ENCODE results near the gene CHRNA5. TPM values are rescaled to one million over a fixed set of nuclear protein-coding genes. Genes with fewer than 3 reads are reported as not detected.

The CHRNA5 gene
- total and polyA plus RNA-seq, 2 experiments from 2014 or later: 0.24 to 1.3 TPM

- H3K9me2 ChIP-seq (ENCODE audit: insufficient read depth): no peaks in the 10 kb centered on the region
Measured at GRCh38 chr15:78597583-78597982, 32.3 kb downstream of the CHRNA5 start.

GRCh38 chr15:78598348-78598747, 33.0 kb downstream of the CHRNA5 start:
- Histone ChIP-seq H3K4me1 (ENCODE audit: insufficient read depth) (no peaks in the 10 kb centered on the region), H3F3A (ENCODE audit: insufficient read depth) (no peaks in the 10 kb centered on the region), H3K9me2 (ENCODE audit: insufficient read depth) (no peaks in the 10 kb centered on the region), H3K4me3 (no peak overlapping the region), H3K9ac (no peak overlapping the region), H3K27ac (no peak overlapping the region), H4K20me1 (ENCODE audit: insufficient read depth) (no peaks in the 10 kb centered on the region), H3K79me2 (ENCODE audit: insufficient read depth) (no peaks in the 10 kb centered on the region), H2AFZ (no peak overlapping the region), H3K36me3 (ENCODE audit: low read depth) (no peaks in the 10 kb centered on the region), H3K4me2 (ENCODE audit: unreplicated experiment) (no peak overlapping the region), H3K27me3 (replicated peaks; ENCODE audit: insufficient read depth) (0 out of 2 replicates have a peak, but pooled peaks cover 5% of the 10 kb centered on the region), H3K9me3 (ENCODE audit: low read depth) (no peaks in the 10 kb centered on the region)
- TF ChIP-seq EZH2 (IDR thresholded peaks at IDR 0.05; ENCODE audit: insufficient read depth, poor library complexity, severe bottlenecking): no peak
- no peak for TF ChIP-seq EZH2phosphoT487 (IDR thresholded peaks at IDR 0.05; ENCODE audit: insufficient read depth, low read depth)
- DNase-seq: no peak
- in situ Hi-C loops (cut with MboI): no loop called here
- 80 to 84% methylated on average over 3 of the region's 3 CpGs for WGBS, 2 experiments (ENCODE audit: low coverage in 1 of 2, low lambda C conversion rate in 2 of 2, missing lambda C conversion rate in 2 of 2)

More at GRCh38 chr15:78597583-78597982, 32.3 kb downstream of the CHRNA5 start:
- Histone ChIP-seq H3F3A (ENCODE audit: insufficient read depth) (no peaks in the 10 kb centered on the region), H3K36me3 (ENCODE audit: low read depth) (no peaks in the 10 kb centered on the region), H3K27me3 (replicated peaks; ENCODE audit: insufficient read depth) (no peaks in the 10 kb centered on the region), H3K9me3 (ENCODE audit: low read depth) (no peaks in the 10 kb centered on the region), H2AFZ (no peak overlapping the region), H3K4me2 (ENCODE audit: unreplicated experiment) (no peak overlapping the region), H3K27ac (no peak overlapping the region), H3K9ac (no peak overlapping the region), H4K20me1 (ENCODE audit: insufficient read depth) (no peaks in the 10 kb centered on the region), H3K4me1 (ENCODE audit: insufficient read depth) (no peaks in the 10 kb centered on the region), H3K4me3 (no peak overlapping the region), H3K79me2 (ENCODE audit: insufficient read depth) (no peaks in the 10 kb centered on the region)
- no peak for TF ChIP-seq EZH2phosphoT487 (IDR thresholded peaks at IDR 0.05; ENCODE audit: insufficient read depth, low read depth)
- TF ChIP-seq EZH2 (IDR thresholded peaks at IDR 0.05; ENCODE audit: insufficient read depth, poor library complexity, severe bottlenecking): no peak
- in situ Hi-C loops (cut with MboI): no loop called here
- DNase-seq: no peak
- WGBS, 2 experiments (ENCODE audit: low coverage in 1 of 2, low lambda C conversion rate in 2 of 2, missing lambda C conversion rate in 2 of 2): 86 to 90% methylated on average over 1 of the region's 1 CpG

- Histone ChIP-seq H3K4me2 (ENCODE audit: unreplicated experiment) (no peak overlapping the region), H2AFZ (no peak overlapping the region)
Measured at GRCh38 chr15:78599189-78599588, 33.9 kb downstream of the CHRNA5 start.

GRCh38 chr15:78603467-78603866, 38.1 kb downstream of the CHRNA5 start:
- H3K9me3 ChIP-seq (ENCODE audit: low read depth): no peaks in the 10 kb centered on the region
- TF ChIP-seq EZH2phosphoT487 (IDR thresholded peaks at IDR 0.05; ENCODE audit: insufficient read depth, low read depth) (no peak), EZH2 (IDR thresholded peaks at IDR 0.05; ENCODE audit: insufficient read depth, poor library complexity, severe bottlenecking) (no peak)
- no peak overlapping the region for H3K4me2 ChIP-seq (ENCODE audit: unreplicated experiment)
- H3K9ac ChIP-seq: no peak overlapping the region
- no peak overlapping the region for H3K27ac ChIP-seq
- H3K27me3 ChIP-seq (replicated peaks; ENCODE audit: insufficient read depth): peaks cover 11% of the 10 kb centered on the region; the same call in 1 of the 2 replicates
- H3K36me3 ChIP-seq (ENCODE audit: low read depth): no peaks in the 10 kb centered on the region
- in situ Hi-C loops (cut with MboI): no loop called here
- 36 to 50% methylated on average over 3 of the region's 3 CpGs for WGBS, 2 experiments (ENCODE audit: low coverage in 1 of 2, low lambda C conversion rate in 2 of 2, missing lambda C conversion rate in 2 of 2)
- H3K4me1 ChIP-seq (ENCODE audit: insufficient read depth): no peaks in the 10 kb centered on the region
- no peak overlapping the region for H3K4me3 ChIP-seq
- no peaks in the 10 kb centered on the region for H4K20me1 ChIP-seq (ENCODE audit: insufficient read depth)
- DNase-seq: no peak
- no peaks in the 10 kb centered on the region for H3K79me2 ChIP-seq (ENCODE audit: insufficient read depth)
- no peaks in the 10 kb centered on the region for H3K9me2 ChIP-seq (ENCODE audit: insufficient read depth)
- H3F3A ChIP-seq (ENCODE audit: insufficient read depth): no peaks in the 10 kb centered on the region
- no peak overlapping the region for H2AFZ ChIP-seq

More at GRCh38 chr15:78599189-78599588, 33.9 kb downstream of the CHRNA5 start:
- H3K79me2 ChIP-seq (ENCODE audit: insufficient read depth): no peaks in the 10 kb centered on the region
- H3K9me3 ChIP-seq (ENCODE audit: low read depth): no peaks in the 10 kb centered on the region
- no peak overlapping the region for H3K9ac ChIP-seq
- H4K20me1 ChIP-seq (ENCODE audit: insufficient read depth): no peaks in the 10 kb centered on the region
- no peaks in the 10 kb centered on the region for H3K9me2 ChIP-seq (ENCODE audit: insufficient read depth)
- peak; percentile 11 for DNase-seq
- no peaks in the 10 kb centered on the region for H3F3A ChIP-seq (ENCODE audit: insufficient read depth)
- TF ChIP-seq EZH2 (IDR thresholded peaks at IDR 0.05; ENCODE audit: insufficient read depth, poor library complexity, severe bottlenecking): no peak
- no peak for TF ChIP-seq EZH2phosphoT487 (IDR thresholded peaks at IDR 0.05; ENCODE audit: insufficient read depth, low read depth)
- in situ Hi-C loops (cut with MboI): no loop called here
- no peak overlapping the region for H3K4me3 ChIP-seq
- H3K27me3 ChIP-seq (replicated peaks; ENCODE audit: insufficient read depth): peaks cover 5% of the 10 kb centered on the region; the same call in 1 of the 2 replicates
- no peaks in the 10 kb centered on the region for H3K36me3 ChIP-seq (ENCODE audit: low read depth)
- no peak overlapping the region for H3K27ac ChIP-seq
- no peaks in the 10 kb centered on the region for H3K4me1 ChIP-seq (ENCODE audit: insufficient read depth)

GRCh38 chr15:78604420-78604819, 39.1 kb downstream of the CHRNA5 start:
- H3K27ac ChIP-seq: no peak overlapping the region
- H3K9me2 ChIP-seq (ENCODE audit: insufficient read depth): no peaks in the 10 kb centered on the region
- no peak overlapping the region for H3K4me2 ChIP-seq (ENCODE audit: unreplicated experiment)
- H3K9me3 ChIP-seq (ENCODE audit: low read depth): no peaks in the 10 kb centered on the region
- H3K9ac ChIP-seq: no peak overlapping the region
- 43 to 64% methylated on average over 2 of the region's 2 CpGs for WGBS, 2 experiments (ENCODE audit: low coverage in 1 of 2, low lambda C conversion rate in 2 of 2, missing lambda C conversion rate in 2 of 2)
- in situ Hi-C loops (cut with MboI): no loop called here
- H2AFZ ChIP-seq: no peak overlapping the region
- no peak overlapping the region for H3K4me3 ChIP-seq
- no peaks in the 10 kb centered on the region for H3K79me2 ChIP-seq (ENCODE audit: insufficient read depth)
- H3K27me3 ChIP-seq (replicated peaks; ENCODE audit: insufficient read depth): peaks cover 13% of the 10 kb centered on the region; the same call in 1 of the 2 replicates
- H4K20me1 ChIP-seq (ENCODE audit: insufficient read depth): no peaks in the 10 kb centered on the region
- no peaks in the 10 kb centered on the region for H3F3A ChIP-seq (ENCODE audit: insufficient read depth)
- TF ChIP-seq EZH2phosphoT487 (IDR thresholded peaks at IDR 0.05; ENCODE audit: insufficient read depth, low read depth): no peak
- no peak for TF ChIP-seq EZH2 (IDR thresholded peaks at IDR 0.05; ENCODE audit: insufficient read depth, poor library complexity, severe bottlenecking)
- DNase-seq: no peak
- no peaks in the 10 kb centered on the region for H3K4me1 ChIP-seq (ENCODE audit: insufficient read depth)
- no peaks in the 10 kb centered on the region for H3K36me3 ChIP-seq (ENCODE audit: low read depth)
